HuH-7.5 (cell line): ENCODE measurements around the gene FOXL1.
A peak's percentile ranks its signal among the peaks of the same experiment; 100 is the strongest.

ENCODE experiments used
- DNase-seq: peaks from one replicate; pipeline ENCODE4 v3.0.0; 2011; ENCODE audit warnings: low spot score

Gene FOXL1

DNA sequence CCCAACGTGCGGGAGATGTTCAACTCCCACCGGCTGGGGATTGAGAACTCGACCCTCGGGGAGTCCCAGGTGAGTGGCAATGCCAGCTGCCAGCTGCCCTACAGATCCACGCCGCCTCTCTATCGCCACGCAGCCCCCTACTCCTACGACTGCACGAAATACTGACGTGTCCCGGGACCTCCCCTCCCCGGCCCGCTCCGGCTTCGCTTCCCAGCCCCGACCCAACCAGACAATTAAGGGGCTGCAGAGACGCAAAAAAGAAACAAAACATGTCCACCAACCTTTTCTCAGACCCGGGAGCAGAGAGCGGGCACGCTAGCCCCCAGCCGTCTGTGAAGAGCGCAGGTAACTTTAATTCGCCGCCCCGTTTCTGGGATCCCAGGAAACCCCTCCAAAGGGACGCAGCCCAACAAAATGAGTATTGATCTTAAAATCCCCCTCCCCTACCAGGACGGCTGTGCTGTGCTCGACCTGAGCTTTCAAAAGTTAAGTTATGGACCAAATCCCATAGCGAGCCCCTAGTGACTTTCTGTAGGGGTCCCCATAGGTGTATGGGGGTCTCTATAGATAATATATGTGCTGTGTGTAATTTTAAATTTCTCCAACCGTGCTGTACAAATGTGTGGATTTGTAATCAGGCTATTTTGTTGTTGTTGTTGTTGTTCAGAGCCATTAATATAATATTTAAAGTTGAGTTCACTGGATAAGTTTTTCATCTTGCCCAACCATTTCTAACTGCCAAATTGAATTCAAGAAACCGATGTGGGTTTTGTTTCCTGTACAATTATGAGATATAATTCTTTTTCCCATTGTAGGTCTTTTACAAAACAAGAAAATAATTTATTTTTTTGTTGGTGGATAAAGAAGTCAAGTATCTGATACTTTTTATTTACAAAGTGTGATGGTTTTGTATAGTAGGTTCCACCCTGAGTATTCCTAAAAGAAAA is 9.4 kb upstream of the FOXL1 start:
- no peak for DNase-seq

DNA sequence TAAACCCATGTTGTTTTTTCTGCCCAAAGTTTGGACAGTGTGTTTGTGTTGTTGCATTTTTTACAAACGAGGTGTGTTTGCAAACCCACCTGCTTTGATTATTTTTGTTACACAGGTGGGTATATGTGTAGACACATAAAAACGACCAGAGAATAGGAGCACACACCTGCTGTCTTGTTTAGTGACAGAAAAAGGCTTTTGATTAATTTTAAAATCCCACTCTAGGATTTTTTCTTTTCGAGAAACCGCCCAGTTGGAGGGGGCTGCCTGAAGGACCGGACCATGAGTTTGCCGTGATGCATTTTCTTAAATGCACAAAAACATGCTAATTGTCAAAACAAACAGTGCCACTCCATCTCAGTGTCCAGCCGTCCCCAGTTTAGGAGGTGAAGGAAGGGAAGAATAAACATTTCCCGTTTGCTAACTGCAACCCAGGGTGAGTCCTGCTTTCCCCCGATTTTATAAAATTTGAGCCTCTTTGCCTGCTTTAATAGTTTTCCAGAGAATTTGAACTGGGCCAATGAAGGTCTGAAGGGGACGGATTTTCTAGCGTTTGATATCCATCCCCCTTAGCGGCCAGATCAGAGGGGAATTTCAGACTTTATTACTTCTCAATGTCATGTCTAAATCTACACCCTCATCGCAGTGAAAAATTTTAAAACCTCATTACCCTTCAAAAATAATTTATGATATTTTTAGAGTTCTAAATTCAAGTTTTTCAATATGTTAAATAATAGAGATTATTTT is 8.5 kb upstream of the FOXL1 start:
- DNase-seq, result no peak

DNA sequence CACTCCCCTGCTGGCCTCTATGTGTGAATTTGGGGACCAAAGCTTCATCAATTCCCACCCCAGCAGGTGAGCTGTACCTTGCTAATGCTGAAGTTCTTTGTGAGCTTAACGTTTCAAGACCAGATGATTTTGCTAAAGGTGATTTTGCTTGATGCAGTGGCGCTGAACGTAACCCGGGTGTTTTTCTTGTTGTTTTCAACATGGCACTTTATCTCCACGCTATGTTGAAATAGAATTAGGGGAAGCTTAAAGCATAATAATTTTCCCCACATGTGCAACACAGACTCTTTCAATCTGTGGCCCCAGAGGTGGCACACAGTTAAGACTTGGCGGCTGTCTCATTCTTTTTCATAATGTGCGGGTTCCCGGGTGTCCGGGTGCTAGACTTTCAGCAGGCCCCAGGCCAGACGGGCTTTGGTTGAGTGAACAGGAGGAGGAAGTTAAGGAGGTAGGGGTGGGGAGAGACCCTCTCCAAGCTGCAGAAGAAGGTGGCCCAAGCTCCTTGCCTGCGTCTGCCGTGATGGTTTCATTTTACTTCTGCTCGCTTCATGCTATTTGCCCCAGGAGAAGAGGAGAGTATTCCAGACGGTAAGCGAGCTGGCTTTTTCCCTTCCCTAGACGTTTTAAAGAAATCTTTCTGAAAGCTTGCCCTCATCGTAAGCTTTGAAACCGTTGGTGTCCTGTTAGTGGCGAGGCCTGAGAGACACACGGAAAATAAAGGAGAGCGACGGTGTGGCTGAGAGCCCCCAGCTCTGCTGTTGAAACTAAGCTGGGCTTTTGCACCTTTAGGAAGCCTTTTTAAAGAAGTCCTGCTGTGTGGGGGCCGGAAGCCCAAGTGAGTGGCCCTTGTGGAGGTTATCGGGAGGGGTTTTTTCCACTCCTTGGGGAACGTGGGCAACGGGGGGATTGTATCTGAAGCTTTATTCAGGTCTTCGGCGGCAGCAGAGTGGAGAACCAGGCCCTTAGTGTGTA is 7.5 kb upstream of the FOXL1 start:
- DNase-seq, result no peak

DNA sequence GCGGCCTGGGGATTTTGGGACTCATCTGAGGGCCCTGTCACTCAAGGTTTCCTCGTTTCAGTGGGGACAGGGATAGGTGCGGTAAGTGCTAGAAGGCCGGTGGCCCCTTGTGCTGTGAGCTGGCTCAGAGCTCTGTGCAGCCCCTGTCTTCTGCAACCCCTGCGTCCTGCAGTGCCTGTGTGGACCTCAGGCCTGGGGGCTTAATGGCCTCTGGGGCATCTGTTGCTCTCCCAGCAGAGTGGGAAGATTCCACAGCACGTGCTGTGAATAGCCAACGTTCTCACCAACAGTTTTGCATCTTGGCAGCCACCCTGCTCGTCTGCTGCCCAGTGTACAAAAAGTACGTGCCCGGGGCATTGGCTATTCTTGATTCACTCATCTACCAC is 6.8 kb upstream of the FOXL1 start:
- DNase-seq, result no peak

DNA sequence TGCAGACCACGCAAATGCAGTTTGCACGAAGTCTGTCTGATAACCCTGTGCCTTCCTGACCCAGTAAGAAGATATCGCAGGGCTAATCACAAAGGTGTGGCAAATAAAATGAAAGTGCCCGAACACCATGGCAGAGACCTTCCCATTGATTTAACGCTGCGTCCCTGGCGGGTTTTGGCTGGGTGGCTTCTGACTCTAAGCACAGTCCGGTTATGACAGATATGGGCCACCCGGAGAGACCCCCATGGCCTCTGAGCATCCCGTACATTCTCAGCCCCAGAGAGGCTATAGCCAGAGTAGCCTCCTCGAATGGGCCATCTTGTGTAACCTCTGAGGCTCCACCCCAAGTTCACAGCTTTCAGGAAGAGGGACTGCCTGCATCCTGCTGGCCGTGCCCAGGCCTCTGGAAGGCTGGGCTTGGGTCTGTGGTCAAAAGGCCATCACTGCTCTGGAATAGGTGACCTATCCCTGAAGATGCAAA is 6.3 kb upstream of the FOXL1 start:
- no peak for DNase-seq

DNA sequence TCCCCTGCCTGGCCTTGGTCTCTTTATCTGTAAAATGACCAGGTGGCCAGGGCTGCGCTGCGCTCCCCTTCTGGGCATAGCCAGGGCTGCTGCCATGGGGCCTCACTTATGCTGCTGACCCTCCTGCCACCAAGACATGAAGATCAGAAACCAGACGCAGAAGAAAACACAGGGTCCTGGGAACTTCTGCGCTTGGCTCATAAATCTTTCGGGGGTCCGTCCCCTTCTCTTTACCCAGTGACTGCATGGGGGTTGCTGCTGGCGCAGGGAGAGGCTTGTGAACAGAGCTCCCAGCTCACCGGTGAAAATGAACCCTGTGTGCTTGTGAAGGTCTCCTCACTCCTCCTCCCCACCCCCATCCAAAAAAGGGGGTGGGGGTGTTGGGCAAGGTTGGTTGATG is 5.7 kb upstream of the FOXL1 start:
- DNase-seq, result no peak

DNA sequence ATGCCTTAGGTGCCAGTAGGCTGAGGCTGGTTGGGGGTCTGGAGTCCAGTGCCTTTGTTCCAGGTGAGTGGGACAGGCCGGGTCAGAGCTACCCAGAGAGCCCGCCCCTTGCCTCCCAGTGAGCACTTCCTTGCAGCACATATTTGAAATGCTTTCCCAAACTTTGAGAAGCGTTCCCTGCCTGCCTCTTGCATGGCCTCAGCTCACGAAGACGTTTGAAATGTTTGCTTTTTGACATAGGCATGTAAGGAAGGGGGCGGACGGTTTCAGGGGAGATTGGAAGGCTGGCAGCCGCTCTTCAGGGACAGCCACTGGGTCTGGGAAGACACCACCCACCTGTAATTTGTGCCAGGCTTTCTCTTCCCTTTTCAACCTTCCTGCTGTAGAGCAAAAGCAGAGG is 5.1 kb upstream of the FOXL1 start:
- DNase-seq, result no peak

DNA sequence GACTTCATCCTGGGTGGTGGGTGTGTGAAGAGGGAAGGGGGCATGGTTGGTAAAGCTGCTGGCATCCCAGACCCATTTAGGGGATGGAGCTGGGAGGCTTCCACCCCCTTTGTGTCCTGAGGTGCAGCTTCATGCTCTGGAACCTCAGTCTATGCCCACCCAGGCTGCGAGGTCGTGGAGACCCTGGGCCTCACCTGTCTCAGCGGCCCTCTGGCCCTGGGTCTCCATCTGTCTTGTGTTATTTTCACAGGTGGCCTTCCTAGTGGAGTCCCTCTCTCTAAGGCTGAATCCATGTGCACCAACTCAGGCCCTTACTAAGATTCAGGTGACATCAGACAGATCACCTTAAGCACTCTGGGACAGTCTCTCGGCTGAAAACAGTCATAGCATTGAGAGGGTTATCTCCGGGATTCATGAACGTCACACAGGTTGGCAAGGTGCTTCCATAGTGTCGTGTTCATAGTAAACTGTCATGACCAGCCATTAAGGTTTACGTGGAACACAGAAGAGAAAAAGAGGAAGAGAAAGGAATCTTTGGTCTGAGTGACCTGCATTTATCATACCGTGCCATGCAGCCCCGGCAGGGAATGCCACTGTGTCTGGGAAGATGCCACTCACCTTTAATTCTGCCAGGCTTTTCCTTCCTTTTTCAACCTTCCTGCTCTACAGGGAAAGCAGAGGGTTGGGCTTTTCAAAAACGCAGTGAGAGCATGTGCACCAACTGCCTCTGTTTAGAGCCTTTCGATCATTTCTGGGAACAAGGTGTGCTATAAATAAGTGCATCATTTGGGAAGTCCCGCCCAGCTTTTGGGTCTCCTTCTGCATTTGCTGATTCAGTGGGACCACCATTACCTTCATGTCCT is 4.5 kb upstream of the FOXL1 start:
- DNase-seq, result no peak

DNA sequence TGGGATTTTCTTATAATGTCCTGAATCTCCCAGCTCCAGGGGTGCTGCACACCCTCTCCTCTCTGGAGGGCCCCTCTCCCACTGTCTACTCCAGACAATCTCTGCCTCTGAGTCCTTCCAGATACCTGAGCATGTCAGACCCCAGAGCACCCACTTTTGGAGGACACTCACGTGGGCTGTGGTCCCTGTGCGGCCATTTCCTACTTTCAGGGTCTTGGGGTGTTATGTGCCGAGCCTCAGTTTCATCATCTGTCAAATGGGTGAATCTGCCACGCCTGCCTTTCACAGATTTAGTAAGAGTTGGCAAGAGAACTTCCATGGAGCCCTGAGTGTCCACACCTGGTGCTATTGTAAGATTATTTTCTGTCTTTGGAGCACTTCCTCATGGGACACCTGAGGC is 3.7 kb upstream of the FOXL1 start:
- DNase-seq, result no peak

DNA sequence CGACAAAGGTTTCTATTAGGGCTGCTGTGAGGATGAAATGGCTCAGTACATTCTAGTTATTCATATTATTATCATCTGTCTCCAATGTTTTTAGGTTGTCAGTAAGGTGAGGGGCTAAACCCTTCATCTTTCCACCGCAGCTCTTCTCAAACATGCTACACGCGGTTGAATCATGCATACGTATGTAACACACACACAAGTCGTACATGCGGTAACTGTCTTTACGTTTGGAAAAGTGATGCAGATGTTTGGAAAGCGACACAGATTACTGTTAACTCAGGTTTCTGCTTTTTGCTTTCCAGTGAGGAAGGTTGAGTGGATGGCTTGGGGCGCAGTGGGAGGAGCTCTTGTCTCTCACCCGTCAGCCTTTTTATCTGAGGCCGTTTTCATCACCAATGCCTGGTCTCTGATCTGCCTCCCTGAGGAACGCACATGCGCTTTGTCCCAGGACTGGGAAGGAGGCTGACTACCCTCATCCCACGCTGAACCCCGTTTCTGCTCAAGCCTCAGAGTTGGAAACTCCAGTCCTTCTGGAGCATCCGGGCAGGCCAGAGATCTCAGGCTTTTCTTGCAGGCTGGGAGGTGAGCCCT is 3.2 kb upstream of the FOXL1 start:
- DNase-seq, result no peak

DNA sequence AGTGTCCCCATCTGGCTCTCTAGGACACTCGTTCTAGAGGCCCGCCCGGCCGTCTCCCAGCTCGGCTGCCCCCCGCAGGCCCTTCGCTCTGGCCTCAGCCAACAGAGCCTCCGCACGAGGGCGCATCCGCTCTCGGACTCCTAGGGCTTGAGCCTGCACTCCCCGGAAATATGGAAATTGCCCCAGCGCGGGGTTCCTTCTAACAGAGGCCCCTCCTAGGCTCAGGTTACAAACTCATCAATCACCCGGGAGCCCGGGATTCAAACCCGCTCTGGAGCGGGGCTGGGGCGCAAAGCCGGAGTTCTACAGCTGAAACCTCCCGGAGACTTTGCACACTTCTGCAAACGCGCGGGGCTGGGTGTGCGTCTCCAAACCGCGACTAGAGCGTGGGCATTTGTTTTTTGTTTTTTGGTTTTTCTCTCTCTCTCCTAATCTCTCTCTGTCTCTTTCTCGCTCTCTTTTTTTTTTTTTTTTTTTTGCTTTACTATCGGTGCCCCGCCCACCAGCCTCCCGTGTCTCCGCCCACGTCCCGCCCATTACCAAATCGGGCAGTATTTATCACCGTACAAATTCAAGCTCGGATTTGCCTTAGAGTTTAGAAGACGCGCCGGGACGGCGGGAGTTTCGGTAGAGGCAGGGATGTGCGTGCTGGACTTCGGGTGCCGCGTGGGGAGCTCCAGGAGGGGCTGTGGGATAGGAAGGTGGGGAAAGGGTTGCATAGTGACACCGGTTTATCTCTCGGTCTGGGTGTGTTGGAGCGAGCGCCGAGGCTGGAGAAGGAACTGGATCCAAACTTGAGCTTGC is 2.4 kb upstream of the FOXL1 start:
- DNase-seq, result peak; percentile 86

DNA sequence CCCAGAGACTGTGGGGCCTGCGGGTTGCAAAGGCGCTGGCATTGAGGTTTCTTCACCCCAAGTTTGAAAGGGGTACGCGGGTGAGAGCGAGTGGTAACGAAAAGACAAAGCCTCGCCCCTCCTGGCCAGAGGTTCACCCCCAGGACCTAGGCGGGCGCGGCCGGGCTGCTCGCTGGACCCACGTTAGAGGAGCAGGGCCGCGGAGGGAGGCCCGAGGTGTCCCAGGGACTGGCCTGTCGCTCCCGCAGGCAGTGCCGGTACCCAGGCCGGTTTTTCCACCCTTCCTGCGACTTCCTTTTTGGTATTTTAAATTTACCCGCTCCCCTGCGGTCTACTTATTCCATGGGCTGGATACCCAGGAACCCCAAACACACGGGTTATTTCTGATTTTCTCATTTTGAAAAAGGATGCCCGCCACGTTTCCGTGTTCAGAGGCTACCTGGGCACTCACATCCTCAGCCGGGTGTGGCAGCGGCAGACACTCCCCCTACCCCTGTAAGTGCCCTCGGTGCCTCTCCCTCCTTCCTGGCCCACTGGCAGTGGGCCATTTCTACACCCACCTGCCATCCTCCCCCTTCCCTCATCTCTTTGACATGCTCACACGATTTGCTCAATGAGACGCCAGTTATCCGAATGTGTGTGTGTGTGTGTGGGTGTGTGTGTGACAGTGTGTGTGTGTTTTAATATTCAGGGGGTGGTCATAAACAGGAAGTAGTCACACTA is 1.6 kb upstream of the FOXL1 start:
- no peak for DNase-seq

DNA sequence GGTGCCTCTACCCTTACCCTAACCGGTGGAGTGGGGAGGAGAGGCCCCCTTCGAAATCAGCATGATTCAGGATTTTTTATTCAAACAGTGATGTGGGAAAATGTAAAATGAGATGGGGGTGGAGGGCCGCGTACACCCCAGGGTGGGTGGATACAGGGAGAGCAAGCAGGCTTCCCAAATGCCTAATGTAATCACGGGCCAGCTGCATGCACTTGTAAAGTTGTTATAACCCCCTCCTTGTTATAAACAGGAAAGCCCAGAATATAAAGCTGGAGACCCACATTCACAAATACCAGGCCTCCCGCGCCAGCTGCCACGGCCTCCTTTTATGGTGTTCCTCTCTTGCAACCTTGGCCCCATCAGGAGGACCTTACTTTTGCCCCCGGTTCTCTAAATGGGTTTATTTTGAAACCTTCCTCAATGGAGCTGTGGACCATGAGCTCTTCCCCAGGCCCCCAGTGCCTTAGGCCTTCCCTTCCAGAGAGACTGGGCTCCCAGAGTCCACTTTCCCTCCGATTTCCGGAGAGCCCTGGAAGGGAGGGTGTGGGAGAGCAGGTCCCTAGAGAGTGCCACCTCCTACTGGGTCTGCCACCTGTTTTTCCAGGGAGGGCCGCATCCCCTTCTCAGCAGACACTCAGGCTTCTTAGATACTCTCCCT is 906 bp upstream of the FOXL1 start:
- no peak for DNase-seq

DNA sequence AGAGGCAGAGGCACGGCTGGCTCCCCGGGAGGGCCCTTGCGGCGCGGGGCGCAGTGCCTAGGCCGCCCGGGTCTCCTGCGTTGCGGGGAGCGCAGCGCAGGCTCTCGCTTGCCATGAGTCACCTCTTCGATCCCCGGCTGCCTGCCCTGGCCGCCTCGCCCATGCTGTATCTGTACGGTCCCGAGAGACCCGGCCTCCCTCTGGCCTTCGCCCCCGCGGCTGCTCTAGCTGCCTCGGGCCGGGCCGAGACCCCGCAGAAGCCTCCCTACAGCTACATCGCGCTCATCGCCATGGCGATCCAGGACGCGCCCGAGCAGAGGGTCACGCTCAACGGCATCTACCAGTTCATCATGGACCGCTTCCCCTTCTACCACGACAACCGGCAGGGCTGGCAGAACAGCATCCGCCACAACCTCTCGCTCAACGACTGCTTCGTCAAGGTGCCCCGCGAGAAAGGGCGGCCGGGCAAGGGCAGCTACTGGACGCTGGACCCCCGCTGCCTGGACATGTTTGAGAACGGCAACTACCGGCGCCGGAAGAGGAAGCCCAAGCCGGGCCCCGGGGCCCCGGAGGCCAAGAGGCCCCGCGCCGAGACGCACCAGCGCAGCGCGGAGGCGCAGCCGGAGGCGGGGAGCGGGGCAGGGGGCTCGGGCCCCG is 390 bp downstream of the FOXL1 start:
- DNase-seq, result no peak

DNA sequence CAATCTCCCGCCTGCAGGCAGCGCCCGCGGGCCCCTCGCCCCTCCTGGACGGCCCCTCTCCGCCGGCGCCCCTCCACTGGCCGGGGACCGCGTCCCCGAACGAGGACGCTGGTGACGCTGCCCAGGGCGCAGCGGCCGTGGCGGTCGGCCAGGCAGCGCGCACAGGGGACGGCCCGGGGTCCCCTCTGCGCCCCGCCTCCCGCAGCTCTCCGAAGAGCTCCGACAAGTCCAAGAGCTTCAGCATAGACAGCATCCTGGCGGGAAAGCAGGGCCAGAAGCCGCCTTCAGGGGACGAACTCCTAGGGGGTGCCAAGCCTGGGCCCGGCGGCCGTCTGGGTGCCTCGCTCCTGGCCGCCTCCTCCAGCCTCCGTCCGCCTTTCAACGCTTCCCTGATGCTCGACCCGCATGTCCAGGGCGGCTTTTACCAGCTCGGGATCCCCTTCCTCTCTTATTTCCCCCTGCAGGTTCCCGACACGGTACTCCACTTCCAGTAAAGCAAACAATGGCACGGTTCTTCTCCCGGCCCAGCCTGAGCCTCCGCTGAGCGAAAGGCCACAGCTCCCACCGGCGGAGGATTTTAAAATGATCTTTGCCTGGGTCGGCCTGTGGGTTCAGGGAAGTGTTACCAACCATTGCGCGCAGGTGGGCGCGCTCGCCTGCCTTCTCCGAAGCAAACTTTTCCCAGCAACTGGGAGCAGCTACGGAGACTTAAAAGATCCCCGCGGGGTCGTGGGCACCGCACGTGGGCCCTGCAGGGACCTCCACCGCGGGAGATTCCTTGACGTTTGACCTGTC is 1.1 kb downstream of the FOXL1 start:
- DNase-seq, result no peak

DNA sequence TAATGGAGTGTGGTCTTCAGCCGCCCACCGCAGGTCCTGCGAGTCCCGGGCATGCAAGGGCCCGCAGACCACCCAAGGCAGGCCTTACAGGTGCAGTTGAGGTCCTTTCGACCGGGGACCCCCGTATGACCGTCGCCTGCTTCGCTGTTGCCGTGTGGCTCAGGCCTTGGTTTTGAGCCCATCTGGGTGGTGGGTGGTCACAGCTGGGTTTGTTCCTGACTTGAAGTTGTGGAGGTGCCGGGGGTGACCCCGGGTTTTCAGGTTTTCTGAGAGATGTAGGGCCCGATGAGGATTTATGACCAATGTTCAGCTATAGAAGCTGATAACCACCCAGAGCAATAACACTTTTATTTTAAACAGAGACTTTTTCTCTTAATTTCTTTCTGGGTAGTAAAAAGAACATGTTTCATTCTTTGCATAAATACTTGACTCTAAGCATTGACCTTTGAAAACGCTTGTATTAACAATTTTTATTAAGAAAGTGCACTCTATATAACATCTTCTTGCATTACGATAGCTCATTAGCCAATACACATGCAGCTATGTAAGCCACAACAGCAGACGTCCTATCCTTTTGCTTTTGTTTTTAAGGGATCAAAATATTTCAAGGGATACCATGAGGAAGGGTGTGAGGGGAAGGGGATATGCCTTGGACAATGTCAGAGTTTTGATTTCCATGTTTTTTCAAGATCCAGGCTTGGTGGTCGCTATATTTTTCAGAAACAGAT is 1.9 kb downstream of the FOXL1 start:
- DNase-seq, result no peak

DNA sequence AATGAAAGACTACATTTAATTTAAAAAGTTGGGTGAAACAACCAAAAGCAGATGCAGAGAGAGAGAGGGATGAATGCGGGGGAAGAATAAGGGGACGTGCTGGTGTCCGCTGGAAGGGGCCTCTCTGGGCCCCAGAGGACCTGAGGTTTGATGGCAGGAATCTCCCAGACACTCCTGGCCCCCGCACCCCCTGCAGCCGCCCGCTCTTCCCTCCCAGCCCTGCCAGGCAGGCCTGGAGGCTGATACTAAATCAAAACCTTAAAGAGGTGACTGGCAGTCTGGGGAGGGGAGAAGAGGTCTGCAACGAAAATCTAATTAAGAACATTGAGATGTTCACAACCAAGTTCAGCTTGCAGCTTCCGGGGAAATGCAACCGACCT is 2.4 kb downstream of the FOXL1 start:
- DNase-seq, result no peak
